Right lobe of liver (tissue), 4 donors: Measurements from ENCODE around the gene ZNF576.

ENCODE experiments used
- POLR2A ChIP-seq: fragments of 450-650 bp; IDR thresholded peaks from one replicate; pipeline ENCODE4 v1.6.1; 2017; ENCODE audit warnings: antibody characterized with exemption, mild to moderate bottlenecking
- TF ChIP-seq, protein P1 (sequence below), 4 donors: fragments of 200-600 bp in 3 of 4; fragments of 450-650 bp in 1 of 4; IDR thresholded peaks; one replicate each; pipeline versions ENCODE4 v1.5.1 to v1.8.0; 2016 to 2022; ENCODE audit warnings: antibody characterized with exemption in 4 of 4, mild to moderate bottlenecking in 2 of 4
- donor health status: DM: no; HTN: no; CAD: no.
- donor health status: DM: no; HTN: no; CAD: no.
- donor health status: DM: no; HTN: yes; CAD: no.

GRCh38 chr19:43560687-43561086, 35.7 kb upstream of the ZNF576 start:
- TF ChIP-seq, protein P1, sequence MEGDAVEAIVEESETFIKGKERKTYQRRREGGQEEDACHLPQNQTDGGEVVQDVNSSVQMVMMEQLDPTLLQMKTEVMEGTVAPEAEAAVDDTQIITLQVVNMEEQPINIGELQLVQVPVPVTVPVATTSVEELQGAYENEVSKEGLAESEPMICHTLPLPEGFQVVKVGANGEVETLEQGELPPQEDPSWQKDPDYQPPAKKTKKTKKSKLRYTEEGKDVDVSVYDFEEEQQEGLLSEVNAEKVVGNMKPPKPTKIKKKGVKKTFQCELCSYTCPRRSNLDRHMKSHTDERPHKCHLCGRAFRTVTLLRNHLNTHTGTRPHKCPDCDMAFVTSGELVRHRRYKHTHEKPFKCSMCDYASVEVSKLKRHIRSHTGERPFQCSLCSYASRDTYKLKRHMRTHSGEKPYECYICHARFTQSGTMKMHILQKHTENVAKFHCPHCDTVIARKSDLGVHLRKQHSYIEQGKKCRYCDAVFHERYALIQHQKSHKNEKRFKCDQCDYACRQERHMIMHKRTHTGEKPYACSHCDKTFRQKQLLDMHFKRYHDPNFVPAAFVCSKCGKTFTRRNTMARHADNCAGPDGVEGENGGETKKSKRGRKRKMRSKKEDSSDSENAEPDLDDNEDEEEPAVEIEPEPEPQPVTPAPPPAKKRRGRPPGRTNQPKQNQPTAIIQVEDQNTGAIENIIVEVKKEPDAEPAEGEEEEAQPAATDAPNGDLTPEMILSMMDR (IDR thresholded peaks at IDR 0.05): no peak
- no peak for TF ChIP-seq POLR2A
